Stimulated activated memory B cell treated with anti-CD40 and anti-IgM and Interleukin-4, amounts not matched to agents 10 μg/mL and 1 μg/mL and 100 μg/mL, for 72 hours (primary cell): ENCODE measurements around the gene SKA3.
"Not testable (repeated sequence)": the region's sequence is repeated elsewhere in the genome, so short reads cannot be mapped to it uniquely, and the experiment has no call there.

Experiments
- ATAC-seq: fragments of 150-1000 bp; cut with Tn5 transposase; 2 replicates; pipeline ENCODE4 v1.10.0; 2021
- H3K27ac Mint-ChIP-seq: one replicate; pipeline ENCODE4 v1.8.0; 2022; ENCODE audit warnings: mild to moderate bottlenecking, mixed read lengths
- H3K27me3 Mint-ChIP-seq: one replicate; pipeline ENCODE4 v1.8.0; 2022; ENCODE audit warnings: mixed read lengths
- H3K36me3 Mint-ChIP-seq: one replicate; pipeline ENCODE4 v1.8.0; 2022; ENCODE audit warnings: mixed read lengths
- H3K4me1 Mint-ChIP-seq: one replicate; pipeline ENCODE4 v1.8.0; 2022; ENCODE audit warnings: mixed read lengths
- H3K4me3 Mint-ChIP-seq: one replicate; pipeline ENCODE4 v1.8.0; 2022; ENCODE audit warnings: mild to moderate bottlenecking, moderate library complexity, mixed read lengths
- H3K9me3 Mint-ChIP-seq: one replicate; pipeline ENCODE4 v1.8.0; 2022; ENCODE audit warnings: mixed read lengths

Gene SKA3

DNA sequence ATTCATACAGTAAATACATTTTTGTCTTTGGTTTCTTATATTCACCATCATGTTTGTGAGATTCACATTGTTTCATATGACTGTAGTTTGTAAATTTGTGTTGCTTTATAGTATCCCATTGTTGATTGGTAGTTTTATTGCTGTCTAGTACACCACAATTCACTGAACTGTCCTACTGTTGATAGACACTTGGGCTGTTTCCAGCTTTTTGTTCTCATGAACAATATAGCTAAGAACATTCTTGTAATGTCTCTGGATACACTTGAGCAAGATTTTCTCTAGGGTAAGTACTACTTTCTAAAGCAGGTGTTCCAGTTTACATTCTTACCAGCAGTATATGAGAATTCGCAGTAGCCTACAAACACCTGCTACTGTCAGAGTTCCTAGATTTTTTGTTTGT is 37.8 kb downstream of the SKA3 start:
- H3K27ac Mint-ChIP-seq: no peak overlapping the region
- H3K4me3 Mint-ChIP-seq: no peak overlapping the region
- H3K4me1 Mint-ChIP-seq: peaks cover 20% of the 10 kb centered on the region
- ATAC-seq: no peak
- peaks cover 21% of the 10 kb centered on the region for H3K27me3 Mint-ChIP-seq
- H3K9me3 Mint-ChIP-seq: no peaks in the 10 kb centered on the region
- peaks cover 15% of the 10 kb centered on the region for H3K36me3 Mint-ChIP-seq

- Mint-ChIP-seq H3K27me3 (peaks cover 29% of the 10 kb centered on the region), H3K4me3 (no peak overlapping the region), H3K9me3 (no peaks in the 10 kb centered on the region), H3K27ac (no peak overlapping the region), H3K4me1 (peaks cover 13% of the 10 kb centered on the region), H3K36me3 (peaks cover 9% of the 10 kb centered on the region)
- ATAC-seq: no peak
Measured at GRCh38 chr13:21137696-21138095, 38.7 kb downstream of the SKA3 start.

DNA sequence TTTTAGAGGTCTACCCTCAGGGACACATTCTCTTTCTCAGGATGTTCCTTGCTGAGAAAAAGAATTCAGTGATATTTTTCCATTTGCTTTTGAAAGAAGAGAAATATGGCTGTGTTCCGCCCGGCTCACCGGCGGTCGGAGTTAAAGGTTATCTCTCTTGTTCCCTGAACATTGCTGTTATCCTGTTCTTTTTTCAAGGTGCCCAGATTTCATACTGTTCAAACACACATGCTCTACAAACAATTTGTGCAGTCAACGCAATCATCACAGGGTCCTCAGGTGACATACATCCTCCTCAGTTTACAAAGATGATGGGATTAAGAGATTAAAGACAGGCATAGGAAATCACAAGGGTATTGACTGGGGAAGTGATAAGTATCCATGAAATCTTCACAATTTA is 40.5 kb downstream of the SKA3 start:
- H3K4me3 Mint-ChIP-seq, H3K4me1 Mint-ChIP-seq, H3K36me3 Mint-ChIP-seq, H3K9me3 Mint-ChIP-seq, ATAC-seq, H3K27ac Mint-ChIP-seq: not testable (repeated sequence)
- H3K27me3 Mint-ChIP-seq: peaks cover 33% of the 10 kb centered on the region

GRCh38 chr13:21134475-21134874 is 41.9 kb downstream of the SKA3 start:
- Mint-ChIP-seq H3K4me3 (no peak overlapping the region), H3K4me1 (peaks cover 1% of the 10 kb centered on the region), H3K27me3 (peaks cover 33% of the 10 kb centered on the region), H3K27ac (no peak overlapping the region), H3K36me3 (no peaks in the 10 kb centered on the region), H3K9me3 (no peaks in the 10 kb centered on the region)
- no peak for ATAC-seq

- Mint-ChIP-seq H3K4me3 (no peak overlapping the region), H3K9me3 (no peaks in the 10 kb centered on the region), H3K27ac (no peak overlapping the region), H3K27me3 (peaks cover 26% of the 10 kb centered on the region), H3K4me1 (no peaks in the 10 kb centered on the region), H3K36me3 (no peaks in the 10 kb centered on the region)
- ATAC-seq: no peak
Measured at GRCh38 chr13:21133077-21133476, 43.3 kb downstream of the SKA3 start.

- Mint-ChIP-seq H3K36me3 (no peaks in the 10 kb centered on the region), H3K4me1 (no peaks in the 10 kb centered on the region), H3K4me3 (no peak overlapping the region), H3K27me3 (peaks cover 25% of the 10 kb centered on the region), H3K27ac (no peak overlapping the region), H3K9me3 (no peaks in the 10 kb centered on the region)
- no peak for ATAC-seq
Measured at GRCh38 chr13:21130116-21130515, 46.2 kb downstream of the SKA3 start.

- Mint-ChIP-seq H3K36me3 (no peaks in the 10 kb centered on the region), H3K4me3 (no peak overlapping the region), H3K27ac (no peak overlapping the region), H3K27me3 (peaks cover 19% of the 10 kb centered on the region), H3K4me1 (no peaks in the 10 kb centered on the region), H3K9me3 (no peaks in the 10 kb centered on the region)
- no peak for ATAC-seq
Measured at GRCh38 chr13:21124852-21125251, 51.5 kb downstream of the SKA3 start.

DNA sequence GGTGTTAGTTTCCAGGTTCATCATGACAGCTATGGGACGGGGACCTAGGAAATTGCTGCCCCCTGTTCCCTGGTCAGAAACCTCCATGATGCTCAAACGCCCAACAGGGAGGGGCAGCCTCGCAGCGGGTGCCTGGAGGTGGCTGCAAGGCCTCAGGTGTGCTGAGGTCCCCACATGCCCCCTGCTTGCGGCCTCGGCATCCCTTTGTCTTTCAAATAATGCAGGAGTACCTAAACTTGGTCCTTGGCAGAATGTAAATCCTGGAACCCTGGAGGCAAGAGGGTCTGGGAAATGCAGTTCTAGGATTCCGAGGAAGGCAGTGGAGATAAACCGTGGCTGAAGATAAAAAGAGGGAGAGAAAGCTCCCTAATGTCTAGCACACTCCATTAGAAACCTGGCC is 52.4 kb downstream of the SKA3 start:
- Mint-ChIP-seq H3K9me3 (no peaks in the 10 kb centered on the region), H3K36me3 (no peaks in the 10 kb centered on the region), H3K4me1 (no peaks in the 10 kb centered on the region), H3K27ac (no peak overlapping the region), H3K27me3 (peaks cover 19% of the 10 kb centered on the region), H3K4me3 (no peak overlapping the region)
- ATAC-seq: no peak

- ATAC-seq: no peak
- H3K4me1 Mint-ChIP-seq: no peaks in the 10 kb centered on the region
- H3K4me3 Mint-ChIP-seq: no peak overlapping the region
- no peaks in the 10 kb centered on the region for H3K36me3 Mint-ChIP-seq
- H3K27me3 Mint-ChIP-seq: peaks cover 10% of the 10 kb centered on the region
- H3K27ac Mint-ChIP-seq: no peak overlapping the region
- no peaks in the 10 kb centered on the region for H3K9me3 Mint-ChIP-seq
Measured at GRCh38 chr13:21121616-21122015, 54.7 kb downstream of the SKA3 start.

- Mint-ChIP-seq H3K27ac (no peak overlapping the region), H3K4me1 (no peaks in the 10 kb centered on the region), H3K4me3 (no peak overlapping the region), H3K36me3 (no peaks in the 10 kb centered on the region), H3K27me3 (peaks cover 10% of the 10 kb centered on the region), H3K9me3 (no peaks in the 10 kb centered on the region)
- no peak for ATAC-seq
Measured at GRCh38 chr13:21120191-21120590, 56.2 kb downstream of the SKA3 start.

DNA sequence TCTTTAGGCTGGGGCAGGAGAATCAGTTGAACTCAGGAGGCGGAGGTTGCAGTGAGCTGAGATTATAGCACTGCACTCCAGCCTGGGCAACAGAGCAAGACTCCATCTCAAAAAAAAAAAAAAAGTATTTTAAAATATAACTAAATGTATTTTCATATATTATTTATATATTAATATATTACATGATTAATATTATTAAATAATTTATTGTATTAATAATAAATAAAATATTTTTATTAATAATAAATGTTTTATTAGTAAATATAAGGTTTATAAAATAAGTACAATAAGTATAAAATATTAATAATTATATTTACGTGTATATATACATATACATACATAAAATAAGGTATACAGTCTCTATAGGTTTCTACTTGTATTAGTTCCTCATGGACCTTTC is 56.8 kb downstream of the SKA3 start:
- H3K27ac Mint-ChIP-seq: no peak overlapping the region
- H3K36me3 Mint-ChIP-seq: no peaks in the 10 kb centered on the region
- H3K9me3 Mint-ChIP-seq: no peaks in the 10 kb centered on the region
- peaks cover 10% of the 10 kb centered on the region for H3K27me3 Mint-ChIP-seq
- no peaks in the 10 kb centered on the region for H3K4me1 Mint-ChIP-seq
- no peak for ATAC-seq
- no peak overlapping the region for H3K4me3 Mint-ChIP-seq

GRCh38 chr13:21118180-21118579 is 58.2 kb downstream of the SKA3 start:
- H3K36me3 Mint-ChIP-seq: no peaks in the 10 kb centered on the region
- H3K9me3 Mint-ChIP-seq: no peaks in the 10 kb centered on the region
- no peaks in the 10 kb centered on the region for H3K4me1 Mint-ChIP-seq
- H3K27me3 Mint-ChIP-seq: peaks cover 3% of the 10 kb centered on the region
- no peak for ATAC-seq
- no peak overlapping the region for H3K4me3 Mint-ChIP-seq
- no peak overlapping the region for H3K27ac Mint-ChIP-seq

DNA sequence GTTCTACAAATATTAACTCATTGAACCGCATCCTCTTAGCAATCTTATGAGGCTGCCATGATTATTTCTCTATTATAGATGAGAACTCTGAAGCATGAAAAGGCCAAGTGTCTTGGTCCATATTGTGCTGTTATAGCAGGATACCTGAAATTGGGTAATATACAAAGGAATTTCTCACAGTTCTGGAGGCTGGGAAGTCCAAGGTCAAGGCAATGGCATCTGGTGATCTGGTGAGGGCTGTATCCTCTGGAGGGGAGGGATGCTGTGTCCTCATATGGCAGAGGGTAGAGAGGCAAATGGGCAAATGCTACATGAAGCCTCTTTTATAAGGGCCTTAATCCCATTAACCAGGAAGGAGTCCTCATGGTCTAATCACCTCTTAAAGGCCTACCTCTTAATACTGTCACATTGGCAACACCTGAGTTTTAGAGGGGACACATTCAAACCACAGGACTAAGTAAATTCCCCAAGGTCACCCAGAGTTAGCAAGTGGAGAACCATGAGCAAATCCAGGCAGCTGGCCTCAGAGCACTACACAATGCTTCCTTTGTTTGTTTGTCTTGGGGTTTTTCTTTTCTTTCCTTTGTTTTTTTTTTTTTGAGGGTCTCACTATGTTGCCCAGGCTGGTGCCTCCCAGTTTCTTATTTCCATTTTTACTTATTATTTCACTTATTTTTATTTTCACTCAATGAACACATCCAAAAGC is 59.1 kb downstream of the SKA3 start:
- no peak for ATAC-seq
- Mint-ChIP-seq H3K36me3 (no peaks in the 10 kb centered on the region), H3K27me3 (no peaks in the 10 kb centered on the region), H3K27ac (no peak overlapping the region), H3K4me1 (no peaks in the 10 kb centered on the region), H3K9me3 (no peaks in the 10 kb centered on the region), H3K4me3 (no peak overlapping the region)

DNA sequence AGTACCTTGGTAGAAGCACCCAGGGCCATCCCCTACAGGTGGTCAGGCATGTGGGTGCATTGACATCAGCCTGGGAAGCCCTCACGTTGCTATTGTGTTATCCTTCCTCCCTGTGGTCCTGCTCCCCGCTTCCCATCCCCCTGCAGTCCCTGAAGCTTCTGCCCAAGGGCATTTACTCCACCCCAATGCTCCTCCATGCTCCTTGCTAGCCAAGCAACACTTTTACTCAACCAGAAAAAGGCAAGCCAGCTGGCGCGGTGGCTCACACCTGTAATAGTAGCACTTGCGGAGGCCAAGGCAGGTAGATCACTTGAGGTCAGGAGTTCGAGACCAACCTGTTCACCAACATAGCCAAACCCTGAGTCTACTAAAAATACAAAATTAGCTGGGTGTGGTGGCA is 60.2 kb downstream of the SKA3 start:
- Mint-ChIP-seq H3K27me3 (no peaks in the 10 kb centered on the region), H3K4me3 (no peak overlapping the region), H3K4me1 (no peaks in the 10 kb centered on the region), H3K27ac (no peak overlapping the region), H3K36me3 (no peaks in the 10 kb centered on the region), H3K9me3 (no peaks in the 10 kb centered on the region)
- no peak for ATAC-seq

DNA sequence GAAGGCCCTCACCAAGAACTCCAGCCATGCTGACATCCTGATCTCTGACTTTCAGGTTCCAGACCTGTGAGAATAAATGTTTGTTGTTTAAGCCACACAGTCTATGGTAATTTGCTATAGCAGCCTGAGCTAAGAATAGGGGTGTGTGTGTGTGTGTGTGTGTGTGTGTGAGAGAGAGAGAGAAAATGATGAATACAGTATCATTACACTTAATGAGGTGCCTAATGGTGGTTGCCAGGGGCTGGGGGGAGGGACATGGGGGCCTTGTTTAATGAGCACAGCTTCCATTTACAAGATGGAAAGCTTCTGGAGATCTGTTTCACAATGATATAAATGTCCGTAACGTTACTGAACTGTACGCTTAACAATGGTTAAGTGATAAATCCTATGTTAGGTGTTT is 61.1 kb downstream of the SKA3 start:
- Mint-ChIP-seq H3K27me3 (no peaks in the 10 kb centered on the region), H3K36me3 (no peaks in the 10 kb centered on the region), H3K27ac (no peak overlapping the region), H3K4me3 (no peak overlapping the region), H3K9me3 (no peaks in the 10 kb centered on the region), H3K4me1 (no peaks in the 10 kb centered on the region)
- no peak for ATAC-seq

DNA sequence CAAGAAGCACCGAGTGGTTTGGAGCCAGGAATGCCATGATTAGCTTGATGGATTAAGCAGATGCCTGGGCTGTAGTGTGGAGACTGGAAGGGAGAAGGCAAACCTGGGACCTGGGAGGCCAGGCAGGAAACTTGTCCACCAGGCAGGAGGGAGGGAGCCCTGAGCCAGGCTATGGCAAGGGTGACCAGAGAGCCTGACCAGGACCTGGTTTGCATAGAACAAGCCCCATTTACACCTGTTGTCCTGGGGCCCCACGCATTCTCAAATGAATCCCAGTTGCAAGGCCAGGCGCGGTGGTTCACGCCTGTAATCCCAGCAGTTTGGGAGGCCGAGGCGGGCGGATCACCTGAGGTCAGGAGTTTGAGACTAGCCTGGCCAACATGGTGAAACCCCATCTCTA is 64.8 kb downstream of the SKA3 start:
- H3K27me3 Mint-ChIP-seq: no peaks in the 10 kb centered on the region
- H3K36me3 Mint-ChIP-seq: no peaks in the 10 kb centered on the region
- no peak for ATAC-seq
- H3K4me3 Mint-ChIP-seq: no peak overlapping the region
- H3K9me3 Mint-ChIP-seq: no peaks in the 10 kb centered on the region
- H3K4me1 Mint-ChIP-seq: no peaks in the 10 kb centered on the region
- no peak overlapping the region for H3K27ac Mint-ChIP-seq

DNA sequence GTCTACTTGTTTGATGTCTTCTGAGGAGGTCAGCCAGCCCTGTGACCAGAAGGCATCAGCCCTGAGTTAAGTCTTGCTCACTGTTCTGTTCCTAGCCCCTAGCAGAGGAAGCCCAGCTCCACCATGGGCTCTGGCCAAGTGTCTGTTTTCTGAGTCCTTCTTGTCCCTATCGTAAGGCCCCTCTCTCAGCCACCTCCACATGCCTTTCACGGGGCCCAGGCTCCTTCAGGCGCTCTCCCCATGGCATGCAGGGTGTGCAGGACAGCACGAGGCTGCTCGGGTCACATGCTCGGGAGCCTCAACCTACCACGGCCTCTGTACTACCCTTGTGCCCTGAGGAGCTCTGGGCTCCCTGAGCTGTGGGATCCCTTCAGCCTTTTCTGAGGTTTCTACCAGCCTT is 67.2 kb downstream of the SKA3 start:
- H3K27me3 Mint-ChIP-seq: no peaks in the 10 kb centered on the region
- H3K4me3 Mint-ChIP-seq: no peak overlapping the region
- no peaks in the 10 kb centered on the region for H3K9me3 Mint-ChIP-seq
- no peak overlapping the region for H3K27ac Mint-ChIP-seq
- H3K36me3 Mint-ChIP-seq: no peaks in the 10 kb centered on the region
- ATAC-seq: no peak
- no peaks in the 10 kb centered on the region for H3K4me1 Mint-ChIP-seq
